HG03354 (cell line): ENCODE measurements around the gene NCR3LG1.
"Not testable (repeated sequence)": the region's sequence is repeated elsewhere in the genome, so short reads cannot be mapped to it uniquely, and the experiment has no call there.

ENCODE experiments used
- ATAC-seq: cut with Tn5 transposase; IDR thresholded peaks from one replicate; pipeline ENCODE4 v1.9.1; 2021; ENCODE audit warnings: mild to moderate bottlenecking; ENCODE audit not compliant: unreplicated experiment, poor library complexity, severe bottlenecking

NCR3LG1 gene

DNA sequence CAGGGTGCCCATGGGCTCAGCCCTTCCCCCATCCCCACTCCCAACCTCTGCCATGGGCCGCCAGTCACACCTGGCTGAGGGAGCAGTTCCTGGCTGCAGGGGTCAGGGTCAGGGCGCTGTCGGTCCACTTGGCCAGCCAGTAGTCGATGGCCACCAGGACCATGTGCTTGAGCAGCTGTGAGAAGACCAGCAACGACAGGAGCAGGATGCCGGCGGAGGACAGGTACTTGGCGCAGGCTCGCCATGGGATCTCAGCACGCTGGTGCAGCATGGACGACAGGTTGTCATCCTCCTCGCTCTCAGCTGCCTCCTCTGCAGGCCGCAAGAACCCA, 55.2 kb downstream of the NCR3LG1 start:
- no peak for ATAC-seq

DNA sequence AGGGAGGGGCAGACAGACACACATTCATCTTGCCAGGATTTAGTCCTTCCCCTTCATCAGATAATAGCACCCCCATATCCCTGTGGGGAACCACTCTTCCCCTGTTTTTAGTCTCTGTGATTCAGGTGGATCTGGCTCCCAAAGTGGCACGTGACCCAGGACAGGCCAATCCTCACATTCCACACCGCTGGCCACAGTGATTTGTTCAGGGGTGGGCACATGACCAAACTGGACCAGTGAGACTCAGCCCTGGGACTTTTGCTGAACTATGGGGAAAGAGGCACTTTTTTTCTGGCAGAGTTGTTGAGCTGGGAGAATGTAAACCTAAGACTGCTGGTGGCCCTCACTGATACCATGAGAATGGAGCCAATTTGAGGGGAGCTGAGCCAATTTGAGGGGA, 56.0 kb downstream of the NCR3LG1 start:
- no peak for ATAC-seq

DNA sequence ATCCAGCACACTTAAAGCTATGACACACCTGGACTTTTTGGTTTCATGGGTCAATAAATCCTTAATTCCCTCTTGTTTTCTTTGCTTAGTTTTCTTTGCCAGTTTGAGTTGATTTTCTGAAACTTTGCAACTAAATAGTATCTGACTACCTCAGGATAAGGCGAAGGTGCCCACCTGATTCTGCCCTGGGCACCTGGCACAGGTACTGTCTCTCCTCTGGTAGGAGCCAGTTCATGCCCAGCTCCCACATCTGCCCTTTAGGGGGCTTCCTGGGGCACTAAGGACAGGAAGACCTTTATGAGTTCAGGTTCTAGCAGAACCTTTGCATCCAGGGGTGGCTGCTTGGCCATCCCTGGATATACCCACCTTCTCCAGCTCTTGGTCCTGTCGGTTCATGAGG, 56.4 kb downstream of the NCR3LG1 start:
- ATAC-seq, result no peak

DNA sequence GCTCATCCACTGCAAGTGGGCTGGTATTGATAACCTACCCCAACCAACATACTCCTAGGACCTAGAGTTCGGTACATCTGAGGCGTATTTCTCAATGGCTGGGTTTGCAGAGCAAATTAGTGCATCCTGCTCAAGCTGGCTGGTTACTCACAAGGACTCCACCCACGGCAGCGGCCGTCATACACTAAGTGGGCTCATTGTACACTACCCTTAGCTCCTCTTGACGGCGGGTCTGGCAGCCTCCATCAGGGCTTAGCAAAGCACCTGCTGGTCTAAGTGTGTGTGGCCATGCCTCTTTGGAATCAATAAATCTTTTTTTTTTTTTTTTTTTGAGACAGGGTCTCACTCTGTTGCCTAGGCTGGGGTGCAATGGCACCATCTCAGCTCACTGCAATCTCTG, 57.0 kb downstream of the NCR3LG1 start:
- ATAC-seq, result no peak

DNA sequence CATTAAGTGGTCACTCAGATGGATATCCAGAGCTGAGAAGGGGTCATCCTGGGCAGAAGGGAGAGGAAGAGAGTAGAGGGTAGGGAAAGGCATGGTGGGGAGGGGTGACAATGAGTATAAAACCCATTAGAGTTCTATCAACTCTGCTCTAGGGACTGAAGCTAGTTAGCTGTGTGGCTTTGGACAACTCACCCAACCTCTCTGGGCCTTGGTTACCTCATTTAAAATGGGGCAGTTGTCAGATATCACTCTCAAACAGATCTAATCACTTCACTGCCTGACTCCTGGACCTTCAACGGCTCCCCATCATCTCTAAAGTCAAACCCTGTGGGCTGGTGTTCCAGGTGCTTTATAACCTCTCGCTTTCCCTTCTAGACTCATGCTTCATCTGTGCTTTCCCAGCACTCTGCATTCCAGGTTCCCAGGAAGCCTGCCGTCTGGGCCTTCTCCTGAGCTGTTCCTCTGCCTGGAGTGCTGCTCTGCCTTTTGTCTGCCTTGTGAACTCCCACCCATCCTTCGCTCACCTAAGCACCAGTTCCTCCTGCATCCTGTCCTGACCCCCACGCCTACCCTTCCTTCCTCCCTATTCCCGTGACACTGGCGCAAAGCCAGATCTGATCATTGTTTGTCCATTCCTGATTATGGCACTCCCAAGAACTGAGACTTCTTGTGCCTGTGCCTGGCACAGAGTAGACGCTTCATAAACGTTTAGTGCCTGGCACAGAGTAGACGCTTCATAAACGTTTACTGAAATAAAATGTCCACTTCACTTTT, 59.2 kb downstream of the NCR3LG1 start:
- ATAC-seq, result no peak

DNA sequence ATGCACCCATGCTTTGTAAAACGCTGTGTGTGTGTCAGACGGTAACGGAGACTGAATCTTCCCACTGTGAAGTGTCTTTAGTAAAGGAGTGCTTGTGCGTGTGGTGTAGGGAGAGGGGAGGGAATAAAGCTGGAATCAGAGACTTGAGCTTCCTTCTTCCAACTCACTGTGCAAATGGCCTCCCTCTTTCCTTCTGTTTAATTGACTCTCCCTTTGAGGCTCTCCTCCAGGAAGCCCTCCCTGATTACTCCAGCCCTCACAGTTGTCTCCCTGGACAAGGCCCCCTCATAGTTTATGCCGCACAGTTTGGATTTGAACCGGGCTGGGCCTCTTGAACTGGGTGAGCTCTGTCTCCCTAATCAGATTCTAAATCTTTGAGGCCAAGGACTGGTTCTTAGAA, 59.8 kb downstream of the NCR3LG1 start:
- no peak for ATAC-seq

DNA sequence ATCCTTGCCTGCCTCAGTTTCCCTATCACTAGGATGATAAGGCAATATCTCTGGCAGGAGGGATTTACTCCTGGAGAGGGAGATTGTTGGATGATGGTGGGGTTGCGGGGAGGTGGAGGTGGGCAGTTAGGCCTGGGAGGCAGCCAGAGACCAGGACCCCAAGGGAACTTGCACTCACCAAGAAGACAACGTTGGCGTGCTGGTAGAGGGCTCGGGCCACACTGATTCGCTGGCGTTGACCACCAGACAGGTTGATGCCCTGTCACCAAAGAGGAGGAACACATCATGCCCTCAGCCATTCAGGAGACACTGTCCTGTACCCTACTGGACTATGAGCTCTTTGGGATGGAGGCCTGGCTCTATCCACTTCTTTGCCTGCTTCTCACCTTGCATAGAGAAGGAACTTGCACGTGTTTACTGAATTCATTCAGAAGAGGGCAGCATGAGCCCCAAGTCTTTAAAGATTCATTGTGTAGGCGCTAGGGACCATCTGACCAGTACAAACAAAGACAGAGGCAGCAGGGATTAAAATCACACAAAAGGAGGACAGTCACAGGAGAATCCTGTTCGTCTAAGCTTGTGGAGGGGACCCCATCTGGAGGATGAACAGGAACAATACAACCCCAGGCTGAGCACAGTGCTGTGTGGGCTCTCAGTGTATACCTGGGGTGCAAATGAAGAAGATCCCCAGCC, 61.0 kb downstream of the NCR3LG1 start:
- ATAC-seq, result no peak

DNA sequence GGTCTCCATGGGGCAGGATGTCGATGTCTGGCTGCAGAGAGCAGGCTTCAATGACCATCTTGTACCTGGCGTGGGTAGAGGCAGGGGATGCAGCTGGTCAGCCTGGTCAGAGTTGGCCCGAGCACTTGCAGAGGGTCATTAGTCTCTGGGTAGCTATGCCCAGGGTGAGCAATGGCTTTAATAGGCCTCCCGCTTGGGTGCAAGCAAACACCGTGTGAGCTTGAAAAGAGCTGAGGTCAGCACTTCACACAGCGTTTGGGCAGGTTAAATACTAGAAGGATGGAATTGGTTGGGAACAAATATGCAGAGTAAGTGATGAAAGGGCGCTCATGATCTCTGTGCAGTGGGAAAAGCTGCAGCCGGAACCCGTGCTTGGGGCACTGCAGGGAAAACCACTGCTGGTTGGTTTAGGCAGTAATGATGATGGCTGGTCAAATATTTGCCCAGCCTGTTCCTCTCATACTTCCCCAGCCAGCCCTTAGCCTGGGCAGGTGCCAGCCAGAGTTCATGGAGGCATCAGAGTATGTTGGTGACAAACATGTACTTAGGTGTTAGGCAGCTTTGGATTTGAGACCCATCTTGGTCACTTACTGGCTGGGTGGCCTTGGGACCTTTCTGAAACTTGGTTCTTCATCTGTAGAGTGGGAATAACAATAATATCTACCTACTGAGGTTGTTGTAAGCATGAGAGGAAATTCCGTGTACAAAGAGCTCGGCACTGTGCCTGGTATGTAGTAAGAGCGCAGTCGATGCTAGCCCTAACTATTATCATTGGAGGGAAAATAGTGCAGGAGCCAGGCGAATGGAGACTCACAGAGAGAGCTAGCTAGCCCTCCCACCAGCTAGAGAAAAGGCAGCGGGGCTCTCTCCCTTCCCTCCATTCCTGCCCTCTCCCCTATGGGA, 62.1 kb downstream of the NCR3LG1 start:
- no peak for ATAC-seq

DNA sequence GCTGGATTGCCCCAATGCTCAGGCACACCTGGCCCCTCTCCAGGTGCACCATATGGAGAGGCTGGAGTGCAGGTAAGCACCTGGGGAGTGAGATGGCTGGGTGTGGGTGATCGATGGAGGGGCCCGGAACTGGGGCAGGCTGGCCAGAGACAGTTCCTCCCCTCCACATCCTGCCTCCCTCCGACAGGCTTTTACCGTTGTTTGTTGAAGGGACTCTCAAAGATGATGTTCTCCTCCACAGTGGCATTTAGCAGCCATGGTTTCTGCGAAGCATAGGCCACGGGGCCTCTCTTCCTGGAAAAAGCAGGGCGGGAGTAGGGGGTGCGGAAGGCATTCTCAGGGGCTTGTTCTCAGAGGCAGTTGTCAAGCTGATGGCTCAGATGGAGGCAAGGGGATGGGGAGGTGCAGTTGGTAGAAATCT, 62.7 kb downstream of the NCR3LG1 start:
- no peak for ATAC-seq

DNA sequence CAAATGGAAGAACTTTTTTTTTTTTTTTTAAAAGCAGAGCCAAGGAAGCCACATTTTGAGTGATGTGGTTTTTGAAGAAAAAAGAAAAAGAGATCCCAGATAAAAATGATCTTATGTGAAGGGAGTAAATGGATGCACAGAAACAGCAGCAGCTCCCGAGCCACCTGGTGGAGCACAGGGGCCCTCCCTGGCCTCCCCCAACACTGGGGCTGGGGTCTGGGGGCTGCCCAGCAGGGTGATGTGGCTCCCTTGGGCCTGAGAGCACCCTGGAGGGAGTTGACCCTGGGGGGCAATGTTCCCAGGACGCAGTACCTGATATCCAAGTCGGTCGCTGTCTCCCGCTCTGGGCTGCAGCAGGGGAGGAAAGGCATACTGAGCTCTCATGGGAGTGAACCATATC, 63.4 kb downstream of the NCR3LG1 start:
- no peak for ATAC-seq

DNA sequence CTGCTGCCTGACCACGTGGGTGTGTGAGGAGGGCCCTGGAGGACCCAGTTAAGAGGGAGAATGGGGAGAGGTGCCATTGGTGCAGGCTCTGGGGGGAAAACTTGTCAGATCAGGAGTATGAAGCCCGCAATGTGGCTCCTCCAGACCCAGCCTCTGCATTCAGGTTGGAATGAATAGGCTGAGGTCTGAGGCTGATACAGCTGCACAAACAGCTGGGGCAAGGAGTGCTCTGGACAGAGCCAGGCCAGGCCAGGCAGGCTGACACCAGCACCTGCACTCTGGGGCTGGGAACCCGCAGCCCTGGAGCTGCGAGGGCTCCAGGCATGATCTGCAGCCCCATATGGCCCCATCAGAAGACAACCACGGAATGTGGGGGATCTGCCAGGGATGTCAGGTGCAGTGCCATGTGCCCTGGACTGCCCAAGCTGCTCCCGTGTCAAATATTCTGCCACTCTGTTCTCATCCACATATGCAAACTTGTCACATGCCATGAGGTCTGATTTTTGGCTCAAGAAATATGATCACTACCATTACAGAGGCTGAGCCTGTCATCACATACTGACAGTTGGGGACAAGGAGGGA, 64.0 kb downstream of the NCR3LG1 start:
- no peak for ATAC-seq

DNA sequence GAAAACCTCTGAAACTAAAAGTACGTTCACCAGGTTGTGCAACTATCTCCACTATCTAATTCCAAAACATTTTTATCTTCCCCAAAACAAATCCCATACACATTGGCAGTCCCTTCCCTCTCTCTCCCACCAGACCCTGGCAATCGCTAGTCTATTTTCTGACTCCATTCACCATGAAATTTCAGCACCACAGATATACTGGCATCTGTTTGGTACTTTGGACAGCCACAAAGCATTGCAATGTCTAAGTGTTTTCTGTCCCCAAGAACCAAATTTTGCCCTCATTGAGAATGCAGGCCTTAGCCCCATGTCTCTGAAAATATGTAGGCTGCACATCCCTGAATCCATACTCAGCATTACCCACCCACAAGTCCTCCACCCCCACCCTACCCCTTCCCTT, 64.9 kb downstream of the NCR3LG1 start:
- ATAC-seq, result no peak

DNA sequence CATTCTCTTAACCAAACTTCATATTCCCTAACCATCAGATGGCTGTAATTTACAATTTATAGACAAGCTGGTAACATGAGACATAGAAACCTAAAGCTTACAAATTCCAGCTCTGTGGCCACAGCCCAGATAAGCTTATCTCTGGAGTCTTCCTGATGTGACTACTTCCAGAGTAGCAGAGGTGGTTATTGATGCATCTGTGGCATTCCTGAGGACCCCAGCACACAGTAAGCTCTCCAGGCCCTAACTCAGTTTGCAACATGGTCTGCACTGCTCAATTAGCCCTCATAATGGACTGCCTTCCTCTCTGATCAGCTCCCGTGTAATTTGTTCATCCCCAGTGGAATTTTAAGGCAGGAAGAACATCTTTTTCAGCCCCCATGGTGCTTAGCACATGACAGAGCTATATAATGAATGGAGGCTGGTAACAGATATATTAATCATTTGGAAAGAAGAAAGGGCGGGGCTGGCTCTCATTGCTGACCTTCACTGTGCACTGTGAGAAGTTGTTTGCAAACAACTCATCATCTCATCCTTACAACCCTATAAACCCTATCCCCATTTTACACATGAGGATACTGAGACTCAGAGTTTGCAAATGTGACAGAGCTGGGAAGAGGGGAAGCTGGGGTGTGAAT, 67.0 kb downstream of the NCR3LG1 start:
- ATAC-seq, result no peak

DNA sequence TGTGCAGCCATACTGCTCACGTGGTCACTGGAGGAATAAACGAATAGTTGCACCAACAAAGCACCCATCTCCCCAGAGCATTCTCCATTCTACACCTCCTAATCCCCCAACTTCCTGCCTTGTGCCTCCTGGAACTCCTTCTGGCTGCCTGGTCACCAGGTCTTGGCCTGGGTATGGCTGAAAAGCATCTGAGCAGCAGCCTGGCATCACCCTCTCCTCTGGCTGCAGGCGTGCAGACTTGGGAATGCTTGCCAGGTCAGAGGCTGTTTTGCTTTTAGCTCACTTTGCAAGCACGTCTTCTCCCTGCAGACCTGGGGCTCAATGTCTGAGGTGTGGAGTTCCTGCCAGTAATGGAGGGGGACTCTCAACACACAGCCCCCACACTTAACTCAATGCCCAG, 70.2 kb downstream of the NCR3LG1 start:
- no peak for ATAC-seq

DNA sequence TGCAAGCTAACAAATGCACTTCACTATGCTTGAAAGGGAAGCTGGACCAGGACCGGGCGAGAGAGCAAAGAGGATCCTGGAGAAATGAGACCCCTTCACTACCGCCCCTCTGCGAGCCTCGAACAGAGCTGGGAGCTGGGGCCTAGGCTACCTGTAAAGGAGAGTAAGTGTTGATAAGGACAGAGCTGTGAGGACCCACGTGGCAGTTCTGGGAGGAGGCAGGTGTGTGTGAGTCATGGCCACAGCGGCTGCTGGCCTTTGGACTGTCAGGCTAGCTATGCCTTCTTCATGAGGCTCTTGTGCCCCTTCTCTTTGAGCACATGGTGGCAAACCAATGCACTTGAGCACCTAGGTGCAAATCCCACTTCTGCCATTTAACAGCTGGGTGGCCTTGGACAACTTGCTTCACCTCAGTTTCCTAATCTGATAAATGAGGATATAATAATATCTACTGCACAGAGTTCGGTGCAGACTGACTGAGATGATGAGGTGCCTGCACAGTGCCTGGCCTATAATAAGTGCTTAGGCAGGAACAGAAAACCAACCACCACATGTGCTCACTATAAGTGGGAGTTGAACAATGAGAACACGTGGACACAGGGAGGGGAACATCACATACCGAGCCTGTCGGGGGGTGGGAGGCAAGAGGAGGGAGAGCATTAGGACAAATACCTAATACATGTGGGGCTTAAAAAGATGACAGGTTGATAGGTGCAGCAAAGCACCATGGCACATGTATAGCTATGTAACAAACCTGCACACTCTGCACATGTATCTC, 72.1 kb downstream of the NCR3LG1 start:
- ATAC-seq, result no peak

DNA sequence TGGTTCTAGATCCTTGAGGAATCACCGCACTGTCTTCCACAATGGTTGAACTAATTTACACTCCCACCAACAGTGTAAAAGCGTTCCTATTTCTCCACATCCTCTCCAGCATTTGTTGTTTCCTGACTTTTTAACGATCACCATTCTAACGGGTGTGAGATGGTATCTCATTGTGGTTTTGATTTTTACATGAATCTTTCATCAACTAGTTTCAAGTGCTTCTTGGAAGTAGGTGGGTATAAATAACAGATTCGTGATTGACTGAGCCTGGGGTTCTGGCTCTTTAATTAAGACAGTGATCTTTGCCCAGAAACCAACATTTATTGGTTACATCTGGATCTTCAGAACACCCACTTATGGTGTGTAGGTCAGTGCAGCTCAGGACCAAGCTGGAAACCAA, 74.6 kb downstream of the NCR3LG1 start:
- ATAC-seq, result not testable (repeated sequence)
